Liver (tissue), 9 donors: ENCODE measurements around the gene EVPLL. TPM values are rescaled to one million over a fixed set of nuclear protein-coding genes. Genes with fewer than 3 reads are reported as not detected.
"Not testable (repeated sequence)": the region's sequence is repeated elsewhere in the genome, so short reads cannot be mapped to it uniquely, and the experiment has no call there.

Experiments used
- DNase-seq: peaks from one replicate; pipeline ENCODE4 v3.0.0-alpha.2; 2017; ENCODE audit warnings: low spot score
- H3K27ac ChIP-seq, 2 donors: one replicate each; pipeline ENCODE4 v1.7.0; 2013; ENCODE audit warnings: inconsistent platforms in 2 of 2, low read length in 2 of 2, control low read depth in 1 of 2, low read depth in 1 of 2, mild to moderate bottlenecking in 1 of 2
- H3K27me3 ChIP-seq, 4 donors: one replicate each; pipeline versions ENCODE4 v1.6.1 to v1.7.0; 2013; ENCODE audit warnings: low read length in 3 of 4, inconsistent platforms in 1 of 4, mild to moderate bottlenecking in 1 of 4, moderate library complexity in 1 of 4; ENCODE audit not compliant: control insufficient read depth in 4 of 4, insufficient read depth in 4 of 4
- H3K36me3 ChIP-seq, 4 donors: one replicate each; pipeline versions ENCODE4 v1.6.1 to v1.7.0; 2013; ENCODE audit warnings: low read length in 3 of 4, mild to moderate bottlenecking in 3 of 4, low read depth in 1 of 4, moderate library complexity in 1 of 4; ENCODE audit not compliant: control insufficient read depth in 4 of 4, insufficient read depth in 3 of 4
- H3K4me1 ChIP-seq, 4 donors: one replicate each; pipeline versions ENCODE4 v1.6.1 to v1.7.0; 2013; ENCODE audit warnings: low read length in 3 of 4, mild to moderate bottlenecking in 3 of 4, moderate library complexity in 1 of 4; ENCODE audit not compliant: control insufficient read depth in 4 of 4, insufficient read depth in 4 of 4
- H3K4me3 ChIP-seq, 3 donors: one replicate each; pipeline versions ENCODE4 v1.6.1 to v1.7.0; 2013; ENCODE audit warnings: low read length in 3 of 3, control low read depth in 1 of 3, low read depth in 1 of 3, mild to moderate bottlenecking in 1 of 3
- H3K9ac ChIP-seq, 2 donors: one replicate each; pipeline ENCODE4 v1.7.0; 2013; ENCODE audit warnings: low read length in 2 of 2, mild to moderate bottlenecking in 2 of 2, moderate library complexity in 2 of 2, control low read depth in 1 of 2, low read depth in 1 of 2
- H3K9me3 ChIP-seq, 4 donors: one replicate each; pipeline versions ENCODE4 v1.6.1 to v1.7.0; 2013; ENCODE audit warnings: low read length in 3 of 4; ENCODE audit not compliant: control insufficient read depth in 4 of 4
- EGR1 ChIP-seq, 2 donors: IDR thresholded peaks; 2 replicates each; pipeline ENCODE4 v1.6.1; 2016 to 2018; ENCODE audit warnings: antibody characterized with exemption in 2 of 2, low read depth in 2 of 2
- FOXA1 ChIP-seq: IDR thresholded peaks from 2 replicates; pipeline ENCODE4 v1.6.1; 2016; ENCODE audit warnings: antibody characterized with exemption
- GABPA ChIP-seq, 2 donors: IDR thresholded peaks in 1 of 2; conservative IDR thresholded peaks in 1 of 2; 2 replicates each; pipeline ENCODE4 v1.6.1; 2016; ENCODE audit warnings: antibody characterized with exemption in 2 of 2, mild to moderate bottlenecking in 1 of 2, moderate library complexity in 1 of 2
- HNF4A ChIP-seq, 2 donors: conservative IDR thresholded peaks; 2 replicates each; pipeline ENCODE4 v1.6.1; 2016; ENCODE audit warnings: antibody characterized with exemption in 2 of 2, mild to moderate bottlenecking in 2 of 2
- HNF4G ChIP-seq: IDR thresholded peaks from 2 replicates; pipeline ENCODE4 v1.6.1; 2016; ENCODE audit warnings: antibody characterized with exemption
- JUND ChIP-seq, 2 donors: IDR thresholded peaks; 2 replicates each; pipeline ENCODE4 v1.6.1; 2016; ENCODE audit warnings: antibody characterized with exemption in 2 of 2
- MAX ChIP-seq: IDR thresholded peaks from 2 replicates; pipeline ENCODE4 v1.6.1; 2016; ENCODE audit warnings: antibody characterized with exemption
- NR2F2 ChIP-seq: IDR thresholded peaks from 2 replicates; pipeline ENCODE4 v1.6.1; 2016; ENCODE audit warnings: antibody characterized with exemption
- RAD21 ChIP-seq, 2 donors: IDR thresholded peaks; 2 replicates each; pipeline ENCODE4 v1.6.1; 2016; ENCODE audit warnings: antibody characterized with exemption in 2 of 2, mild to moderate bottlenecking in 2 of 2
- REST ChIP-seq: IDR thresholded peaks from 2 replicates; pipeline ENCODE4 v1.6.1; 2016; ENCODE audit warnings: antibody characterized with exemption, mild to moderate bottlenecking
- RXRA ChIP-seq, 2 donors: IDR thresholded peaks; 2 replicates each; pipeline ENCODE4 v1.6.1; 2017 to 2018; ENCODE audit warnings: antibody characterized with exemption in 2 of 2, mild to moderate bottlenecking in 1 of 2
- YY1 ChIP-seq: IDR thresholded peaks from 2 replicates; pipeline ENCODE4 v1.6.1; 2016; ENCODE audit warnings: antibody characterized with exemption, mild to moderate bottlenecking
- WGBS: extraction: QIAGEN DNeasy Blood & Tissue Kit; methylation state at CpG from one replicate; pipeline ENCODE4 v1.1.7; 2013; 5-methylcytosine and 5-hydroxymethylcytosine counted together
- polyA plus RNA-seq, 2 donors: library from polyadenylated mRNA; stranded (reverse) in 1 of 2; unstranded in 1 of 2; fragments of 200-250 nt in 1 of 2; fragments of >200 nt in 1 of 2; fragmentation: Nextera tagmentation in 1 of 2; extraction: Ambion mirVana in 1 of 2; gene quantifications; one replicate each; pipeline versions ENCODE4 v1.2.1 to v1.2.3, GENCODE V29; 2013 to 2015
- total RNA-seq, 2 donors: library from RNA; depleted of rRNA; stranded (reverse); fragments of >200 nt; gene quantifications; one replicate each; pipeline ENCODE4 v1.2.3, GENCODE V29; 2014
- donor health status: healthy.
- donor health status: healthy.
- donor health status: healthy.
- donor health status: healthy.
- donor health status: healthy.

The EVPLL gene
- total and polyA plus RNA-seq, 4 donors: 0.44 to 1.0 (median 1.0) TPM; not detected in 1

DNA sequence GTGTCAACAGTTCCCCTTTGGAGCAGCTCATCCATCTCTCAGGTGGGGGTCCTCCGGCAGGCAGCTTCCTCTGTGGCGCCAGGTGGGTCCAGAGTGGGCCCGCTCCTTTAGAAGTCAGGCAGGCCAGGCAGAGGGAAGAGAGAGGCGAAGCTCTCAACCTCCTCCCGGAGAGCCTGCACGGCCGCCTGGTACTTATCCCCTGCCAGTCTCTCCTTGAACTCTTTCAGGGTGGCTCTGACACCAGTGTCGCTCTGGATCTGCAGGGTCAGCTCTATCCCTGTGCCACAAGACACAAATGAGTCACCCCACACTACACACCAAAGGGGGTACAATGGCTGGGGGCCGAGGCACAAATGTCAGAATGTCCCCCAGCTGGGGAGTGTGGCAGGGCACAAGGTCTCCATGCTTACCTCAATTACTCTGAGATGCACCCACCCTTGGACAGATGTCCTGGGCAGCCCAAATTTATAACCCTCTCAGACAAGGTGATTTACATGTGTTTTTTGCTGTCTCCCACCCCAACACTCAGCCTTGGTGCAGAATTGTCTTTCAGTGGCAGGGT, 48.9 kb upstream of the EVPLL start:
- H3K27me3 ChIP-seq: no peaks in the 10 kb centered on the region
- no peak overlapping the region for H3K4me3 ChIP-seq
- no peak overlapping the region for H3K9ac ChIP-seq
- peaks cover 0 to 5% (median 0%) of the 10 kb centered on the region in 4 donors for H3K4me1 ChIP-seq
- no peaks in the 10 kb centered on the region for H3K9me3 ChIP-seq
- no peak for DNase-seq
- peaks cover 22 to 66% (median 52%) of the 10 kb centered on the region in 4 donors for H3K36me3 ChIP-seq
- WGBS: 96% methylated on average over 9 of the region's 9 CpGs
- no peak for TF ChIP-seq RXRA (IDR thresholded peaks at IDR 0.05)
- H3K27ac ChIP-seq: no peak overlapping the region

DNA sequence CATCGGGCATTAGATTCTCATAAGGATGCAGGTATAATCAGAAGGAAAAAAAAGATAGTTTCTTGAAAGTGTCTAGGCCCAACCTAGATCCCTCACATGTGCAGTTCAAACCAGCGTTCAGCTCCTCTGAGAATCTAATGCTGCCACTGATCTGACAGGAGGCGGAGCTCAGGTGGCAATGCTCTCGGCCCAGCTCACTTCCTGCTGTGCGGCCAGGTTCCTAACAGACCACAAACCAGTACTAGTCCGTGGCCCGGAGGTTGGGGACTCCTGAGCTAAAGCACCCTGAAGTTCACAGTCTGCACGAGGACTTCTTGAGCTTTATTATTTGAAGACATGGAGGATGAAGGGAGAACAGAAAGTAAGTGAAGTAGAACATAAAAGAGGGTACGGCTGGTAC, 45.7 kb upstream of the EVPLL start:
- 87% methylated on average over 9 of the region's 9 CpGs for WGBS

GRCh38 chr17:18332909-18333489, 44.6 kb upstream of the EVPLL start:
- DNase-seq: no peak
- no peak overlapping the region for H3K9ac ChIP-seq
- no peaks in the 10 kb centered on the region for H3K4me1 ChIP-seq
- no peak for TF ChIP-seq YY1
- H3K9me3 ChIP-seq: no peaks in the 10 kb centered on the region
- peaks cover 28 to 77% (median 71%) of the 10 kb centered on the region in 4 donors for H3K36me3 ChIP-seq
- H3K27me3 ChIP-seq: no peaks in the 10 kb centered on the region
- H3K27ac ChIP-seq: no peak overlapping the region
- no peak overlapping the region for H3K4me3 ChIP-seq
- WGBS: 84% methylated on average over 4 of the region's 4 CpGs

More for the DNA sequence above, 45.7 kb upstream of the EVPLL start:
- no peaks in the 10 kb centered on the region for H3K4me1 ChIP-seq
- H3K9me3 ChIP-seq: no peaks in the 10 kb centered on the region
- peaks cover 28 to 81% (median 71%) of the 10 kb centered on the region in 4 donors for H3K36me3 ChIP-seq
- H3K27ac ChIP-seq: no peak overlapping the region
- TF ChIP-seq HNF4G (no peak), EGR1 (IDR thresholded peaks at IDR 0.05; ENCODE audit: low read depth in 2 of 2) (no peak), RAD21 (IDR thresholded peaks at IDR 0.05) (no peak), MAX (no peak), NR2F2 (no peak), GABPA (IDR thresholded peaks at IDR 0.05 in 1 of 2, conservative IDR thresholded peaks at IDR 0.05 in 1 of 2) (no peak), JUND (IDR thresholded peaks at IDR 0.05) (no peak), HNF4A (conservative IDR thresholded peaks at IDR 0.05) (no peak), REST (no peak), FOXA1 (no peak)
- H3K4me3 ChIP-seq: no peak overlapping the region
- no peak overlapping the region for H3K9ac ChIP-seq
- no peaks in the 10 kb centered on the region for H3K27me3 ChIP-seq
- no peak for DNase-seq

- H3K27ac ChIP-seq, H3K4me3 ChIP-seq, H3K9ac ChIP-seq, DNase-seq, H3K4me1 ChIP-seq, H3K27me3 ChIP-seq, H3K9me3 ChIP-seq: not testable (repeated sequence)
- peaks cover 24 to 65% (median 51%) of the 10 kb centered on the region in 4 donors for H3K36me3 ChIP-seq
- 97% methylated on average over 25 of the region's 25 CpGs for WGBS
Measured at GRCh38 chr17:18338158-18338557, 39.4 kb upstream of the EVPLL start.
